ENCODE results near the gene TLCD4. TPM values are rescaled to one million over a fixed set of nuclear protein-coding genes. Genes with fewer than 3 reads are reported as not detected.
"Not testable (repeated sequence)": the region's sequence is repeated elsewhere in the genome, so short reads cannot be mapped to it uniquely, and the experiment has no call there.

TLCD4 gene
- total RNA-seq, 4 donors from 2014 or later = 0.53 to 3.6 (median 1.9) TPM

- intact Hi-C loops (cut with DNase I) = no loop called here
- WGBS, 2 donors = 93 to 95% methylated on average over 4 to 5 of the region's 6 CpGs
Measured at GRCh38 chr1:95089650-95090287, 27.4 kb upstream of the TLCD4 start.

GRCh38 chr1:95091290-95091689 lies 25.9 kb upstream of the TLCD4 start:
- DNase-seq; intact Hi-C loops (cut with DNase I): not testable (repeated sequence)
- WGBS, 2 donors = 100% methylated on average over 1 of the region's 28 CpGs; no CpG with 5 or more reads in 1 of the 2 donors

More at GRCh38 chr1:95089650-95090287, 27.4 kb upstream of the TLCD4 start:
- Histone ChIP-seq H3K4me1 (peaks cover 0 to 6% (median 0%) of the 10 kb centered on the region in 3 donors), H3K4me3 (no peak overlapping the region), H3K27ac (no peak overlapping the region), H3K9me3 (no peaks in the 10 kb centered on the region), H3K27me3 (no peaks in the 10 kb centered on the region), H3K36me3 (no peaks in the 10 kb centered on the region)
- TF ChIP-seq POLR2A (IDR thresholded peaks at IDR 0.05) (no peak), CTCF (IDR thresholded peaks at IDR 0.05) (no peak)
- DNase-seq = no peak

GRCh38 chr1:95092891-95093290 lies 24.3 kb upstream of the TLCD4 start:
- H3K9me3 ChIP-seq; H3K36me3 ChIP-seq; H3K4me1 ChIP-seq; DNase-seq; H3K27ac ChIP-seq; H3K27me3 ChIP-seq; H3K4me3 ChIP-seq; intact Hi-C loops (cut with DNase I): not testable (repeated sequence)

More at GRCh38 chr1:95091290-95091689, 25.9 kb upstream of the TLCD4 start:
- H3K4me3 ChIP-seq, H3K9me3 ChIP-seq, H3K4me1 ChIP-seq, H3K27me3 ChIP-seq, H3K27ac ChIP-seq, H3K36me3 ChIP-seq: not testable (repeated sequence)

- no peak overlapping the region for H3K27ac ChIP-seq
- no peak for DNase-seq
- no peaks in the 10 kb centered on the region for H3K36me3 ChIP-seq
- WGBS, 2 donors = 35 to 88% methylated on average over 1 of the region's 1 CpG
- no peaks in the 10 kb centered on the region for H3K4me1 ChIP-seq
- no peak overlapping the region for H3K4me3 ChIP-seq
- TF ChIP-seq CTCF (IDR thresholded peaks at IDR 0.05) (no peak), POLR2A (IDR thresholded peaks at IDR 0.05) (no peak)
- H3K27me3 ChIP-seq = no peaks in the 10 kb centered on the region
- intact Hi-C loops (cut with DNase I) = no loop called here
- H3K9me3 ChIP-seq = no peaks in the 10 kb centered on the region
Measured at GRCh38 chr1:95093296-95093695, 23.9 kb upstream of the TLCD4 start.

GRCh38 chr1:95094923-95095322 lies 22.2 kb upstream of the TLCD4 start:
- Histone ChIP-seq H3K27me3 (no peaks in the 10 kb centered on the region), H3K4me3 (no peak overlapping the region), H3K36me3 (no peaks in the 10 kb centered on the region), H3K9me3 (no peaks in the 10 kb centered on the region), H3K4me1 (no peaks in the 10 kb centered on the region), H3K27ac (no peak overlapping the region)
- intact Hi-C loops (cut with DNase I) = no loop called here
- DNase-seq = no peak
- TF ChIP-seq CTCF (IDR thresholded peaks at IDR 0.05) (no peak), POLR2A (IDR thresholded peaks at IDR 0.05) (no peak)
- WGBS, 2 donors = 50 to 53% methylated on average over 2 of the region's 2 CpGs

GRCh38 chr1:95095833-95096217 lies 21.3 kb upstream of the TLCD4 start:
- Histone ChIP-seq H3K4me3 (no peak overlapping the region), H3K27me3 (peaks cover 0 to 3% (median 0%) of the 10 kb centered on the region in 4 donors), H3K4me1 (no peaks in the 10 kb centered on the region), H3K9me3 (no peaks in the 10 kb centered on the region), H3K36me3 (no peaks in the 10 kb centered on the region), H3K27ac (peak overlapping the region in 1 of 4 donors; percentile 21)
- intact Hi-C loops (cut with DNase I) = no loop called here
- WGBS, 2 donors = 45 to 62% methylated on average over 2 of the region's 2 CpGs
- no peak for DNase-seq
- TF ChIP-seq POLR2A (IDR thresholded peaks at IDR 0.05) = no peak
- TF ChIP-seq CTCF (IDR thresholded peaks at IDR 0.05) = no peak

All from esophagus squamous epithelium (tissue), 5 donors.